ENCODE results near the gene PLCB1. TPM values are rescaled to one million over a fixed set of nuclear protein-coding genes. Genes with fewer than 3 reads are reported as not detected.

The PLCB1 gene
- total RNA-seq, 1 donor from 2014 or later = 37.4 TPM

GRCh38 chr20:8284902-8285301, 152.8 kb downstream of the PLCB1 start:
- no peak for DNase-seq
- no peak for TF ChIP-seq CTCF (IDR thresholded peaks at IDR 0.05; ENCODE audit: partially characterized antibody, unreplicated experiment)
- Mint-ChIP-seq H3K36me3 (ENCODE audit: unreplicated experiment) (no peaks in the 10 kb centered on the region), H3K9me3 (ENCODE audit: unreplicated experiment) (no peaks in the 10 kb centered on the region), H3K4me1 (ENCODE audit: low read depth, unreplicated experiment) (peaks cover 15% of the 10 kb centered on the region), H3K4me3 (ENCODE audit: unreplicated experiment) (no peak overlapping the region), H3K27me3 (ENCODE audit: unreplicated experiment) (peaks cover 2% of the 10 kb centered on the region), H3K27ac (ENCODE audit: unreplicated experiment) (no peak overlapping the region)

GRCh38 chr20:8287340-8287739, 155.3 kb downstream of the PLCB1 start:
- Mint-ChIP-seq H3K27ac (ENCODE audit: unreplicated experiment) (no peak overlapping the region), H3K27me3 (ENCODE audit: unreplicated experiment) (peaks cover 2% of the 10 kb centered on the region), H3K36me3 (ENCODE audit: unreplicated experiment) (no peaks in the 10 kb centered on the region), H3K4me3 (ENCODE audit: unreplicated experiment) (no peak overlapping the region), H3K9me3 (ENCODE audit: unreplicated experiment) (no peaks in the 10 kb centered on the region), H3K4me1 (ENCODE audit: low read depth, unreplicated experiment) (peaks cover 18% of the 10 kb centered on the region)
- peak; percentile 82 for DNase-seq
- no peak for TF ChIP-seq CTCF (IDR thresholded peaks at IDR 0.05; ENCODE audit: partially characterized antibody, unreplicated experiment)

- peaks cover 2% of the 10 kb centered on the region for H3K27me3 Mint-ChIP-seq (ENCODE audit: unreplicated experiment)
- no peaks in the 10 kb centered on the region for H3K36me3 Mint-ChIP-seq (ENCODE audit: unreplicated experiment)
- H3K4me1 Mint-ChIP-seq (ENCODE audit: low read depth, unreplicated experiment) = peaks cover 19% of the 10 kb centered on the region
- no peak overlapping the region for H3K27ac Mint-ChIP-seq (ENCODE audit: unreplicated experiment)
- H3K4me3 Mint-ChIP-seq (ENCODE audit: unreplicated experiment) = no peak overlapping the region
- no peak for TF ChIP-seq CTCF (IDR thresholded peaks at IDR 0.05; ENCODE audit: partially characterized antibody, unreplicated experiment)
- no peak for DNase-seq
- no peaks in the 10 kb centered on the region for H3K9me3 Mint-ChIP-seq (ENCODE audit: unreplicated experiment)
These were observed 159.1 kb downstream of the PLCB1 start for GRCh38 chr20:8291200-8291599.

GRCh38 chr20:8291873-8292272, 159.8 kb downstream of the PLCB1 start:
- no peak overlapping the region for H3K4me3 Mint-ChIP-seq (ENCODE audit: unreplicated experiment)
- DNase-seq = no peak
- TF ChIP-seq CTCF (IDR thresholded peaks at IDR 0.05; ENCODE audit: partially characterized antibody, unreplicated experiment) = no peak
- peaks cover 2% of the 10 kb centered on the region for H3K27me3 Mint-ChIP-seq (ENCODE audit: unreplicated experiment)
- no peaks in the 10 kb centered on the region for H3K36me3 Mint-ChIP-seq (ENCODE audit: unreplicated experiment)
- H3K4me1 Mint-ChIP-seq (ENCODE audit: low read depth, unreplicated experiment) = peaks cover 25% of the 10 kb centered on the region
- no peak overlapping the region for H3K27ac Mint-ChIP-seq (ENCODE audit: unreplicated experiment)
- H3K9me3 Mint-ChIP-seq (ENCODE audit: unreplicated experiment) = no peaks in the 10 kb centered on the region

GRCh38 chr20:8292793-8293192, 160.7 kb downstream of the PLCB1 start:
- DNase-seq = no peak
- no peaks in the 10 kb centered on the region for H3K36me3 Mint-ChIP-seq (ENCODE audit: unreplicated experiment)
- H3K27ac Mint-ChIP-seq (ENCODE audit: unreplicated experiment) = no peak overlapping the region
- H3K4me1 Mint-ChIP-seq (ENCODE audit: low read depth, unreplicated experiment) = peaks cover 25% of the 10 kb centered on the region
- TF ChIP-seq CTCF (IDR thresholded peaks at IDR 0.05; ENCODE audit: partially characterized antibody, unreplicated experiment) = no peak
- no peaks in the 10 kb centered on the region for H3K9me3 Mint-ChIP-seq (ENCODE audit: unreplicated experiment)
- no peak overlapping the region for H3K4me3 Mint-ChIP-seq (ENCODE audit: unreplicated experiment)
- H3K27me3 Mint-ChIP-seq (ENCODE audit: unreplicated experiment) = no peaks in the 10 kb centered on the region
